AG09319 (cell line): ENCODE measurements around the gene NCOR1.

Source experiments
- DNase-seq: peaks from one replicate; pipeline ENCODE4 v3.0.0-alpha.2; 2010; ENCODE audit warnings: low read depth; ENCODE audit errors: extremely low read depth
- TF ChIP-seq, protein P1 (sequence below): IDR thresholded peaks from 2 replicates; pipeline ENCODE4 v1.5.1; 2011; ENCODE audit warnings: low read depth, mild to moderate bottlenecking, inconsistent platforms, low read length, moderate library complexity

Gene NCOR1

GRCh38 chr17:15999141-15999973 is 216.0 kb downstream of the NCOR1 start, which contains the start of the genes TTC19 and ZSWIM7:
Gene TTC19, plus strand, starts transcription at chr17:15999824. Its CDS starts 25 bp downstream, at chr17:15999849.
Gene ZSWIM7, minus strand, starts transcription at chr17:15999704. Its CDS starts 110 bp downstream, at chr17:15999594.
- TF ChIP-seq, protein P1, sequence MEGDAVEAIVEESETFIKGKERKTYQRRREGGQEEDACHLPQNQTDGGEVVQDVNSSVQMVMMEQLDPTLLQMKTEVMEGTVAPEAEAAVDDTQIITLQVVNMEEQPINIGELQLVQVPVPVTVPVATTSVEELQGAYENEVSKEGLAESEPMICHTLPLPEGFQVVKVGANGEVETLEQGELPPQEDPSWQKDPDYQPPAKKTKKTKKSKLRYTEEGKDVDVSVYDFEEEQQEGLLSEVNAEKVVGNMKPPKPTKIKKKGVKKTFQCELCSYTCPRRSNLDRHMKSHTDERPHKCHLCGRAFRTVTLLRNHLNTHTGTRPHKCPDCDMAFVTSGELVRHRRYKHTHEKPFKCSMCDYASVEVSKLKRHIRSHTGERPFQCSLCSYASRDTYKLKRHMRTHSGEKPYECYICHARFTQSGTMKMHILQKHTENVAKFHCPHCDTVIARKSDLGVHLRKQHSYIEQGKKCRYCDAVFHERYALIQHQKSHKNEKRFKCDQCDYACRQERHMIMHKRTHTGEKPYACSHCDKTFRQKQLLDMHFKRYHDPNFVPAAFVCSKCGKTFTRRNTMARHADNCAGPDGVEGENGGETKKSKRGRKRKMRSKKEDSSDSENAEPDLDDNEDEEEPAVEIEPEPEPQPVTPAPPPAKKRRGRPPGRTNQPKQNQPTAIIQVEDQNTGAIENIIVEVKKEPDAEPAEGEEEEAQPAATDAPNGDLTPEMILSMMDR = no peak
- peak; percentile 78 for DNase-seq

DNA sequence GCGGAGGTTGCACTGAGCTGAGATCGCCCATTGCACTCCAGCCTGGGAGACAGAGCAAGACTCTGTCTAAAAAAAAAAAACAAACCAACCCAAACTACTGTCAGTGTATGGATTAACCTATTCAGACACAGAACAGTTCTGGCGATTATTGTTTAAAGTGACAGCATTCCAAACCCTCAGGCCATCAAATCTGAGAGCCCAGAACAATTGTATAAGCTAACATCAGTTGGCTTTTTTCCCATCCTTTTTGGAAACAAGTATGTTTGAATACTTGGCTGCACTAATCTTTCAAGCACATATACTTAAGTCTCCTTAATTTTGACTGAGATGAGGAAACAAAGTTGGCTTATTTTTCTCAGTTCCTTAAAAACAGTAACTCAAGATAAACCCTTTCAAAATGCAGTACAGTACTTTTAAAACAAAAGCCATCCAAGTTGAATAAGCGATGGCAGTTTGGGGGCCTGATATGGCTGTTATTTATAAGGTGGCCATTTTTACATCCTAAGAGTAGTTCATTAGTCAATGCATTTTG is 217.2 kb downstream of the NCOR1 start:
- TF ChIP-seq, protein P1 = no peak
- DNase-seq = no peak

- DNase-seq = no peak
- TF ChIP-seq, protein P1 = no peak
Observed at GRCh38 chr17:15996322-15996721, 219.0 kb downstream of the NCOR1 start.

GRCh38 chr17:15981646-15982580 is 233.4 kb downstream of the NCOR1 start:
- DNase-seq = no peak
- TF ChIP-seq, protein P1 = no peak

DNA sequence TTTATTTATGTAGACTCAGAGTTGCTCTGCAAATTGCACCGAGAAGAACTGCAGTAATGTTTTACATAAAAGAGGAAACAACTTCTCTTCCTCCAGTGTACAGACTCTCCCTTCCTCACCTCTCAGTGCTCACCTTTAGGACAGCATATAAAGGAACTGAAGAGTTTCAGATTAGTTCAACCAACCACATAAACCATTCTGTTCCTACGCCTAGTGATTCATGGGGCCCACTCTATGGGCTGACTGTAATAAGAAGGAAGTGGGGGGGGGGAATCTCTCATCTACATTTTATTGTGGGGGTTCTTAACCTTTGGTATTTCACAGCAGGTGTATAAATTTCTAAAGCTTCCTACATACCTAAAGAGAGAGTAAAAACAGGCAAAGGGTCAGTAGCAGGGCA is 234.1 kb downstream of the NCOR1 start:
- TF ChIP-seq, protein P1 = no peak
- DNase-seq = no peak
